GM11168 (cell line): ENCODE measurements around the gene NSRP1.

ENCODE experiments used
- in situ Hi-C: fragments of 300-500 bp; cut with MboI; formaldehyde crosslinking; loops from one replicate; pipeline ENCODE4 v1.12.0; 2022; ENCODE audit warnings: low sequenced_read_pairs; ENCODE audit not compliant: unreplicated experiment

NSRP1 gene

DNA sequence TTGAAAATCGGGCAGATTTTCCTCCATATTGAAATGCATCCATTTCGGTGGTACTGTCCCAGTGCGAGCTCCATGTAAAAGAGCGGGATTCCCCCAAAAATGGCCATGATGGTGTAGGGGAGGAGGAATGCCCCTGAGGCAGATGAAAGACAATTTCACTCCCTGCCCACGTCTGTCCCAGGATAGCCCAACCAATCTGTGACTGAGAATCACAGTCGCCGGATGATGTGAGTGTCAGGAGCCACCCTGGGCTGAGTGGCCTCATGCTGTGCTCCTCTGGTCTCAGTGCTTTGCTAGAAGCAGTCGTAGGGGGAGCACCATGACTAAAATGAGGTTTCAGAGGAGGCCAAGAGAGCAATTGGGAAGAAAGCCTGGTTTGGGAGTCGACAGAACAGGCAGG lies 102.2 kb downstream of the NSRP1 start:
- in situ Hi-C loops, result no loop called here

DNA sequence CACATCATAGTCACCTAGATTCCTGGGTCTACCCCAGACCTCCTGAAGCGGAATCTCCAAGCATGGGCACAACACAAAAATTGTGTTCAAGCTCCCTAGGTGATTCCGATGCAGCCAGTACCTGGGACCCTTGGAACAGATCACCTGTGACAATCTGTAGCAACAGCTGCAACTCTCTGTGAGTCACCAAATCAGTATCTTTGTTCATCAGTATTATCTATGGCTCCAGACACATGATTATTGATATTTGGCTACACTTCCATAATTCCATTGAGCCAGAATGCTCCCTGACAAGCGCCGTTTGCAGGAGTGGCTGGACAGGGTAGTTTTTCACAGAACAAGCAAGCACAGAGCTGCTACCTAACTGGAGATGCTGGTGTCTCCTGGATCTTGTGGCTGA lies 102.7 kb downstream of the NSRP1 start:
- in situ Hi-C loops, result no loop called here

DNA sequence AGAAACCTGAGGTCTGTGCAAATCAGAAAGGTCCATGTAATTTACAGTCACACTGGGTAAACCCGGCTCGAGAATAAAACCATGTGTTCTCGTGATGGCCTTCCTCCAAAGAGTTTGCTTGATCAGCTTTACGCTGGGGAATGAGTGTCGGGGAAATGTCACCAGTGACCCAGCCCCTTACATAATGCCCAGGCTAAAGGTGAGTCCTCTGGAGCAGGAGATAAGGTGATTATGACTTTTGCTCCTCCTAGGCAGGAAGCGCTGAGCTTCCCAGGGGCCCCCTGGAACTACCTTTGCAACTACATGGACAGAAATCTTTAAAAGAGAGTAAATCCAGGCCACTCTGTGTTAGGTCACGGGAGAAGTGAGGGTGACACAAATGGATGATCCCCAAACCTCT lies 103.2 kb downstream of the NSRP1 start:
- in situ Hi-C loops, result no loop called here

DNA sequence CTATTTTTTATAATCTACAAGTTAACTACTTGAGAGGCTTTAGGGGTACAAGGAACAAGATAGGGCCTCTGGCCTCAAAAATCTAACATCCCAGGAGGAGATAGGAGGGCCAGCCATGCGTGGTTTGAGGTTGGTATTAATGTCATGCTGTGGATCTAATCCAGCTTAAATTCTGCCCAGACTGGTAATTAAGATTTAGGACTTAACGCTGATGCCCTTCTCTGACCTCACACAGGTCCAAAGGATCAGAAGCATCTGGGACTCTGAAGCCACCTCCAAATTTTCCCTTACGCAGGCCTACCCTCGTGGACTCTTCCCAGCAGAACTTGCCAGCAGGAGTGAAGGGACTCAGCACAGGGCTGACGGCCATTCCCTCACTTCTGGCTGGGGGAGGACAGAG lies 103.8 kb downstream of the NSRP1 start:
- in situ Hi-C loops, result no loop called here

DNA sequence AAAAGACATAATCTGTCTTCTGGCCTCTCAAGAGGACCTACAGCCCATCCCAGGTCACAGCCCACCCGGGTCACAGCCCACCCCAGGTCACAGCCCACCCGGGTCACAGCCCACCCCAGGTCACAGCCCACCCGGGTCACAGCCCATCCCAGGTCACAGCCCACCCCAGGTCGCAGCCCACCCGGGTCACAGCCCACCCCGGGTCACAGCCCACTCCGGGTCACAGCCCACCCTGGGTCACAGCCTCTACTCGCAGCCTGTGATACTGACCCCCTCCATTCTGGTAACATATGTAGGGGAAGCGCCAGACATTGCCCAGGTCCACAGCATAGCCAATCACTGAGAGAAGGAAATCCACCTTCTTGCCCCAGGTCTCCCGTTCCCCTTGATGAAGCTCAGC lies 104.7 kb downstream of the NSRP1 start:
- in situ Hi-C loops, result no loop called here

DNA sequence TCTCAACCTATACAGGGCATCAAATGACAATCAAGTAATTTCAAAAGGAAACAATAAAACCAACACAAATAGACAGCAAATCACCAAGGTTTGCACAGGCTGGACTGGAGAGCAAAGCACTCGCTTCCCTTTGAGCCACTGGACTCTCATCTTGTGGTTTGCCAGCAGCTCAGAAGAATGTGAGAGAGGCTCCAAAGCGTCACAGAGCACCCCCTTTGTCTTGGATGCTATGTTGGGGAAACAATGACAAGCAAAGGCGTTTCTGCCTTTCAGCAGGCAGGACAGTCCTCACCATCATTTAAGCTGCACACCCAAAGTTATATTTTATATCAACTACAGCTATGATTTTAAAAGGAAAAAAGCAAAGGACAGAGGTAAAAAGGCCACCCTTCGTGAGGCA lies 105.6 kb downstream of the NSRP1 start:
- in situ Hi-C loops, result no loop called here

DNA sequence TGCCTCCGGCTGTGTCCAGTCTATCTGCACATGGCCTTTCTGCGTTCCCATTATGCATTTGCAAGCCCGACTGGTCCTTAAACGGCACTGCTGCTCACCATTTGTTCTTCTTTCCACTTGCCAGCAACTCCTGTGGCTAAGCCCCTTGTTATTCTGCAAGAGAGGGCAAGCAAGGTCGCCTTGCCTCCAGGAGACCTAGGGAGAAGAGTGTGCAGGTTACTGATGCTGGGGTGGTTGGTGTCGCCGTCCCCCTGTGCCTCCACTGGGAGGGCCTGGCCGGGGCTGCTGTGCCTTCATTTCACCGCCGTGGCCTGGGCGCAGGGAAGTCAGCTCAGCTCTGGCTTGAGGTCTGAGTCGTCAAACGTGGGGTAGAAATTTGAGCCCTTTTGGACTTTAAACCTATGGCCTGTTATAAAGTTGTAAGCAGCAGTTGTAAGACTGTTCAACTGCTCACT lies 106.1 kb downstream of the NSRP1 start:
- in situ Hi-C loops, result no loop called here

DNA sequence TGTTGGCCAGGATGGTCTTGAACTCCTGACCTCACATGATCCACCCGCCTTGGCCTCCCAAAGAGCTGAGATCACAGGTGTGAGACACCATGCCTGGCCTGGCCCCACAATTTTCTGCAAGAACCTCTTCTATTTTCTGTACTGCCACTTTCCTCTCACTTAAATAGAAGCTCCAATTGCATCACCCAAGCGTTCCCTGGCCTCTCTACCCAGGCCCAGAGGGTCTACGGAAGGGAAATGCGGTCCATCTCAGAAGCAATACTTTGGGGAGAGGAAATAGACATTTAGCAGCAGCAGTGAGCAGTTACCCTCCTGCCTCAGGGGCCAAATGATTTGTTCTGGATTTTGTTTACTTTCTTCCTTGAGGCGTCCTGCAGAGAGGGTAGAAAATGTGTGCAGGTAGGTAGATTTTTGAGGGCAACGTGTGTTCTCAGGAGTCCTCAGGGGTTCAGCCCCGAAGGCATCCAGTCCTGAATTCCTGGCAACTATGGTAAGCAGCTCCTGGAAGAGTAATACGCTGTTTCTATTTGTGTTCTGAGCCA lies 107.9 kb downstream of the NSRP1 start:
- in situ Hi-C loops, result no loop called here

DNA sequence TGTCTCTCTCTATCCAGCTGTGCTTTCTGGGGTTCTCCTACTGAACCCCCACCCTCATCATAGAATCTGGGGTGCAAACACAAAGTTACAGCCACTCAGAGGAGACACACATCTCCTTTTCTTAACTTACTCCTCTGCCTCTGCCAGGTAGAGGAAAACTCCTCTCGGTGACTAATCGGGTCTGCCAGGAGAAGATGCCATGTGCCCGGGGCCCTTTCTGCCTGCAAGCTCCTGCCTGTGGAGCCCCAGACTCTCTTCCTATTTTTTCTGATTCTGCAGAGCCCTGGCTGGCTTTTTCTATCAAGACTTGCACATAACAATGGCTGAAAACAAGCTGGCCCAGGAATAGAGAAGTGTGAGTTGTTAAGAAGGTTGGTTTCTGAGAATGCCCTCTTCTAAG lies 108.5 kb downstream of the NSRP1 start:
- in situ Hi-C loops, result loop anchor here (25.0 kb wide), 1 partner anchor 113 kb away; the partner anchor contains the start of gene NSRP1

DNA sequence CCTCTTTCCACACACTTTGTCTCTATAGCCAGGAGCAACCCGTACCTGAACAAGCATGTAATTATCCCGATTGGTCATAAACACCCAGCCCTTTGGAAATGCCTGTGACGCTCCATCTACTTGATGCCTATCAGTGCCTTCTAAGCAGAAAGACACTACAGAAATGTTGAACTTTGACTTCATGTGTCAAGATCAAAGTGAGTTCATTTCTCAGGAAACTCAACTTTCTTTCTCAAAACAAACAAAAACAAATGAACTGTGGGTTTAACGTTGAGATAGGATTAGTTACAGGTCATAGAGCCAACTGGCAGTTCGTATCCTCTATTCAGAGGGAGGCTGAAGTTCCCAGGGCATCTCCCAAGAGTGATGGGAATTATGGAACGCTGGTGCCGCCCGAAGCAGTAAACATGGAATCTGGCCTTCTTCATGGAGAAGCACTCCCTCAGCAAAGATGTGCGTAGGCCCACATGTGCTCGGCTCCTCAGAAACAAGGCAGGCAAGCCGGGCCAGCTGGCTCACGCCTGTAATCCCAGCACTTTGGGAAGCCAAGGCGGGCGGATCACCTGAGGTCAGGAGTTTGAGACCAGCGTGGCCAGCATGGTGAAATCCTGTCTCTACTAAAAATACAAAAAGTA lies 109.4 kb downstream of the NSRP1 start:
- in situ Hi-C loops, result loop anchor here (25.0 kb wide), 1 partner anchor 114 kb away; the partner anchor contains the start of gene NSRP1

DNA sequence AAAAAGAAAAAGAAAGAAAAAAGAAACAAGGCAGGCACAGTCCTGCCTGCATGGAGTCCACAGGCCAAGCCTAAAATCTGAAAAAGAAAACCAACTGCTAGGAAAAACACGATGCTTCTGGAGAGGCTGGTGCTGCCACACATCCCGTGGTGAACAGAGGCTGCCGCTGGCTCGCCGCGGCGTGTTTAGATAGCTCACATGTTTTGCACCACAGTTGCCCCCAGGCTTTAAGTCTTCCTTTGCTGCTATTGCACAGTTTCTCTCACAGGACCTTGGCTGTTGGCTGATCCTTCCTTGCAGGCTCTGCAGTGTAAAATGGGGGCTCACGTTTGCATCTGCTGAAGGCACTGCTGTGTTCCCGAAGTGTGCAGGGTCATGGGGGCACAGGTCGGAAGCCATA lies 110.3 kb downstream of the NSRP1 start:
- in situ Hi-C loops, result loop anchor here (25.0 kb wide), 1 partner anchor 115 kb away; the partner anchor contains the start of gene NSRP1

DNA sequence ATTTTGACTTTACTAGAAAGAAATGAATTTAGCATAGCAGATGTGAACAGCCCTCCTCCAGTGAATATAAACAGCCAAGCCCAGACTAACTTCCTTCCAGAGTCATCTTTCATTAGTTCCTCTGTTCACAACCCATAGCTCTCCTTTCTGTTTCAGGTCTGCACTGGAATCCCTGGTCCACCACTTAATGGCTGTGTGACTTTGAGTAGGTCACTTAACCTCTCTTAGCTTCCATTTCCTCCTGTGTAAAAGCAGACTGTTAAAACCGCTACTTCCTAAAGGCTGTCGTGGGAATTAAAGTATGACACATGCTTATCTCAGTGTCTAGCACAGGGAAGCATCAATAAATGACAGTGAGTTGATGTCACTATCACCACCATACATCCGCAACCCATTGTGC lies 111.4 kb downstream of the NSRP1 start:
- in situ Hi-C loops, result loop anchor here (25.0 kb wide), 1 partner anchor 116 kb away; the partner anchor contains the start of gene NSRP1

DNA sequence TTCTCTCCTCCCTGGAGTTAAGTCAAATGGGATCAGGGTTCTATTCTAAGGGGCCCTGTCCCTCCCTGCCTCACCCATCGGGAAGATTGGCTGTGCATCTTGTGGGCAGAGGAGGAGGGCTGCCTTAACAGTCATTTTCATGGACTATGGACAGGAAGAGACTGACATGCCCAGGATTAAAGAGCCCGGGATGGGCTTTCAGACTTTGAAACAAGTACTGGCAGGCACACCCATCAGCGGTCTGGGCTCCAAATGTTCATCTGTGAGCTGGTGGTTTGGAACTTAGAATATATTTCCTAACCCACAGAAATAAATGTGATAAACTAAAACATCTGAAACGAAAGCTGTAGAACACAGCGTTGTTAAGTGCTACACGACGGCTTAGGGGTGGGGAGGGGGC lies 112.4 kb downstream of the NSRP1 start:
- in situ Hi-C loops, result loop anchor here (25.0 kb wide), 1 partner anchor 117 kb away; the partner anchor contains the start of gene NSRP1

DNA sequence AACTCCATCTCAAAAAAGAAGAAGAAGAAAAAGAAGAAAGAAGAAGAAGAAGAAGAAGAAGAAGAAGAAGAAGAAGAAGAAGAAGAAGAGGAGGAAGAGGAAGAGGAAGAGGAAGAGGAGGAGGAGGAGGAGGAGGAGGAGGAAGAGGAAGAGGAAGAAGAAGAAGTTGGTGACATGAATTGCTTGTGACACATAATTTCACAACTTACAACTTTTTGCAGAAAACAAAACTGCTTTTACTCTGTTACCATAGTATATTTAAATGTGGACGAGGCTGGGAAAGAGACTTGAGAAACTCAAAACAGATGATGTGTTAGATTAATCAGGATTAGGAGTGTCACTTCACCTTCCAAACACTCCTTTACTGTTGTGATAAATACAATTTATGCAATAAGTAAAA lies 113.4 kb downstream of the NSRP1 start:
- in situ Hi-C loops, result loop anchor here (25.0 kb wide), 1 partner anchor 118 kb away; the partner anchor contains the start of gene NSRP1

DNA sequence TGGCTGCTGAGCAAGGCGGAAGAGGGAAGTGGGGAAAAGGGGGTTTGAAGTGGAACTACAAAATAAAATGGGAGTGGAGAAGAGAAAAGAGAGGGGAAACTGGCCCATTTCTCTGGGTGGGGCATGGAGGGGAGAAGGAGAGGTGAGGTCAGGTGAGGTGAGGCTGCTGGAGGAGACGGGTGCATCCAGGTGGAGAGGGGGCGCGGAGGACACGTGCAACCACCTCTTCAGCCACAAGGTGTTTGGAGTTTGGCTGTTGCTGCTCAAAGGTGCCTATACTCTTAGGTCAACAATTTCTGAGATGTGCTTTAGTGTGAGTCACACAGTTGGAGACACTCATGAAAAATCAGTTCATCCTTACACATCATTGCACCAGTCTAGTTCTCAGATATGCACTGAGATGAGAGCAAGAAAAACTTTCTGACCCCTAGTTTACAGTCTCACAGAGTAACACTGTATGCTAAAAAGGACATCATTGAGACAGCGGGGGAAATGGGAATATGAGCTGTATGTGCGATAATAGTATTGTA lies 114.0 kb downstream of the NSRP1 start:
- in situ Hi-C loops, result loop anchor here (25.0 kb wide), 1 partner anchor 118 kb away; the partner anchor contains the start of gene NSRP1

DNA sequence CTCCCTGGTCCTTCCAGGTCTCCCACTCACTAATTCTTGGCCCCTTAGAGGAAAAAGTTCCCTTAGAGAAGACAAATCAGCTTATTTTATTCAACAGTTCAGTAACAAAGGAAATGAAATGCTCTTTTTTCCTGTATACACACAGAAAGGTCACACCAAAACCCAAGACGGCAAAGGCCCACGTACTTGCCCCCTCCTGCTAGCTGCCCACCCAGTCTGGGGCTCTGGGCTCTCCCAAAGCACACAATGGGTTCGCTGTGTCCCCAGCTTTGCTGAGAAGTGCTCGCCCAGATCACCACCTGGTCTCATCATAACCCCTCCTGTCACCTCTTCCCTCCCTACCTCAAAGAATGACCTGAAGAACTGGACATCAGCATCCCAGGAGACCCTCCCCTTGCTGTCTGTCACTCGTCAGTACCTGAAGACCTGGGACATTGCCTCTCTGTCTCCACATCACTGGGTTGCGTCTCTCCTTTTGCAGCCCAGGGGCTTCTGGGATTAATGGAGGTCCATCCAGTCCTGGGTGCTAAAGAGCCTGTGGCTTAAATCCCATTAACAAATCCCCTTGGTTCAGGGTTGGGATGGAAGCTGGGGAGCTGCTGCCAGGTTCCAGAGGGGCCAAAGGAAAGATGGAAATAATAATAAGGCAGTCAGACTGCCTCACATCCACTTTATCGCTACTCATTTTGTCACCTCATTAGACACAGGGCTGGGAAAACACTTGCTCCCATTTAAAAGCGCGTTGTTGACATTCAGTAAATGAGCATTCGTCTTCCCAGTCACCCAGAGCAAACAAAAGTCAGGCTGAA lies 115.6 kb downstream of the NSRP1 start:
- in situ Hi-C loops, result loop anchor here (25.0 kb wide), 1 partner anchor 120 kb away; the partner anchor contains the start of gene NSRP1

DNA sequence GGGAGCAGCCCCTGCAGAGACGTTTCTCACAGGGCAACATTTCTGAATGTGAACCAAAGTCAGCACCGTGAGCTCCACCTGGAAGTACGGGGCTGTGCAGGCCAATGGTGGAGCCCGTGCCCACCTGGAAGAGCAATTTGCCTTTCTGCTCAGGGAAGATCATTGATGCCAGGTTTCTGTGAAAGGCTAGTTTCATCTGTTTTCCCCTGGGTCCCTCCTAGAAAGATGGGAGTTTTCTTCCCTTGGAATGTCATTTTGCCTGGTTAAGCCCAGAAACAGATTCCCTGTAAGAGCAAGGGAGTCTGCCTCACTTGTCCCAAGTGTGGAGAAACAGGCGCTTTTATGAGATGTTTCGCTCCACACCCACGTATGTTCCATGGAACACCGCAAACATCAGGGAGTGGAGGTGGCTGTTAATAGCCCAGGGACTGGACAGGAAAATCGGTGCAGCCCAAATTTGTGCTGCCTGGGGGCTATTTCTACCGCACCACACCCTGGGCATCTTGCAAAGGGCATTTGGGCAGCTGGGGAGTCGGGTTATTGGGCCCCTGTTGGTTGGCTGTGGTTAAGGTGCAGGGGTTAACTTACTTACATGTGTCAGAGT lies 116.3 kb downstream of the NSRP1 start:
- in situ Hi-C loops, result loop anchor here (25.0 kb wide), 1 partner anchor 121 kb away; the partner anchor contains the start of gene NSRP1

DNA sequence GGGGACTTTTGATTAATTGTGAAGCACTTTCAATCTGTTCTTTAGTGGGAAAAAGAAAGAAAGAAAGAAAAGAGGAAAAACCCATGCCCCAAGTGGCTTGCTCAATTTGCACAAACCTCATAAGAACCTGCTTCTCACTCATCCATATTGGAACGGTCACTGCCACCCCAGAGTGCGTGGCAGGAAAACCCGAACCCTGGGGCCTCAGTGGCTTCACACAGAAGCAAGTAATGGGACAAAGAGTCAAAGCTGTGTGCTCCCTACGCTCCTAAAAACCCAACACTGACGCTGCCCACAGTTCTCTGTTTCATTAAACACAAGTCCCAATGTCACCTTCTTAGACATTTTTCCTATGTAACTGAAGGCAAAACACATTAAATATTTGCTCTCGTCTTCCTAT lies 117.7 kb downstream of the NSRP1 start:
- in situ Hi-C loops, result loop anchor here (25.0 kb wide), 1 partner anchor 122 kb away; the partner anchor contains the start of gene NSRP1

DNA sequence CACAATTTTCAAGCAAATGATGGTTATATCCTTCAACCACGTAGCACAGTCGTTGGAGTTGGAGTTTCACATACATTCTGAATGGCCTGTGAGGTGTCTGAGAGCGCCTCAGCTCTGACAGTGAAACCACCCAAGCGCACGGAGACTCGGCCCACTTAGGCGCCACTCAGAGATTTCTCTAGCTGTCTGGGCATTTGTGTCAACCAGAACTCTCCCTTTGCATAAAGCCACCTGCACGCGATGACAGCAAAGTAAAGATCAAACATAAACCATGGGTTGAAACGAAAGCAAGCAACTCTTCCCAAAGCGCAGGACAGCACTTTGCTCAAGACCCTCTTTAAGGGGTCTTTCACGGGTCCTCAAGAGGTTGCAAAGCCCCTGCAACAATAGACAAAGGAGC lies 118.3 kb downstream of the NSRP1 start:
- in situ Hi-C loops, result loop anchor here (25.0 kb wide), 1 partner anchor 123 kb away; the partner anchor contains the start of gene NSRP1
